Body of pancreas (tissue), 4 donors: Measurements from ENCODE around the gene IQCM. TPM values are rescaled to one million over a fixed set of nuclear protein-coding genes. Genes with fewer than 3 reads are reported as not detected.

Experiments used
- ATAC-seq: fragments of 150-250 bp; one replicate; pipeline ENCODE4 v1.9.1; 2016
- DNase-seq, 4 donors: peaks; one replicate each; pipeline ENCODE4 v3.0.0-alpha.2; 2019
- H3K27ac ChIP-seq, 4 donors: fragments of 200-600 bp; sonication (generic); 1 replicate in 3 of 4; 2 replicates in 1 of 4; pipeline versions ENCODE4 v1.5.1 to v1.6.1; 2016 to 2019; ENCODE audit warnings: mild to moderate bottlenecking in 1 of 4, mixed read lengths in 1 of 4, moderate library complexity in 1 of 4
- H3K27me3 ChIP-seq, 2 donors: fragments of 200-600 bp; sonication (generic); one replicate each; pipeline ENCODE4 v1.6.0; 2016; ENCODE audit warnings: mild to moderate bottlenecking in 1 of 2
- H3K36me3 ChIP-seq, 2 donors: fragments of 200-600 bp; sonication (generic); replicated peaks in 1 of 2; 2 replicates each; pipeline ENCODE4 v1.5.1; 2016; ENCODE audit warnings: low read depth in 2 of 2; ENCODE audit not compliant: insufficient read depth in 1 of 2
- H3K4me1 ChIP-seq: fragments of 200-600 bp; sonication (generic); one replicate; pipeline ENCODE4 v1.6.0; 2016
- H3K4me3 ChIP-seq, 2 donors: fragments of 200-600 bp; sonication (generic); 1 replicate in 1 of 2; 2 replicates in 1 of 2; pipeline ENCODE4 v1.5.1; 2016 to 2019
- H3K9me3 ChIP-seq, 3 donors: fragments of 200-600 bp; sonication (generic); 1 replicate in 2 of 3; 2 replicates in 1 of 3; pipeline ENCODE4 v1.5.1; 2016
- CTCF ChIP-seq, 7 experiments: fragments of 450-650 bp in 4 of 7; fragments of 200-600 bp in 3 of 7; sonication (generic) in 3 of 7; IDR thresholded peaks; one replicate each; pipeline ENCODE4 v1.5.1; 2016 to 2019; ENCODE audit warnings: antibody characterized with exemption in 7 of 7
- POLR2A ChIP-seq, 3 donors: fragments of 450-650 bp; IDR thresholded peaks; one replicate each; pipeline ENCODE4 v1.6.1; 2016; ENCODE audit warnings: antibody characterized with exemption in 3 of 3, mild to moderate bottlenecking in 2 of 3
- WGBS, 2 donors: methylation state at CpG; one replicate each; pipeline ENCODE4 v1.1.5; 2017; 5-methylcytosine and 5-hydroxymethylcytosine counted together
- intact Hi-C: fragments of 100-400 bp; cut with DNase I; formaldehyde crosslinking; loops from one replicate; pipeline ENCODE4 v1.15.1; 2023
- total RNA-seq, 2 donors: library from RNA; depleted of rRNA; stranded (reverse); fragments of >200 nt; gene quantifications; one replicate each; pipeline ENCODE4 v1.1.0, GENCODE V29; 2016

Gene IQCM
- total RNA-seq, 2 donors from 2014 or later, result not detected

- H3K4me3 ChIP-seq, result no peak overlapping the region
- ATAC-seq (no peak), DNase-seq (no peak)
- no peaks in the 10 kb centered on the region for H3K27me3 ChIP-seq
- TF ChIP-seq POLR2A (IDR thresholded peaks at IDR 0.05) (no peak), CTCF (IDR thresholded peaks at IDR 0.05) (no peak)
- intact Hi-C loops, result no loop called here
- no peaks in the 10 kb centered on the region for H3K36me3 ChIP-seq
- no peaks in the 10 kb centered on the region for H3K9me3 ChIP-seq
- H3K4me1 ChIP-seq, result no peaks in the 10 kb centered on the region
- no peak overlapping the region for H3K27ac ChIP-seq
Observed at GRCh38 chr4:149466446-149466845, 349.2 kb downstream of the IQCM start.

GRCh38 chr4:149465955-149466354 lies 349.7 kb downstream of the IQCM start:
- Histone ChIP-seq H3K27ac (no peak overlapping the region), H3K36me3 (no peaks in the 10 kb centered on the region), H3K9me3 (no peaks in the 10 kb centered on the region), H3K27me3 (no peaks in the 10 kb centered on the region), H3K4me1 (no peaks in the 10 kb centered on the region), H3K4me3 (no peak overlapping the region)
- no peak for ATAC-seq
- no peak for DNase-seq
- TF ChIP-seq CTCF (IDR thresholded peaks at IDR 0.05), result no peak
- no peak for TF ChIP-seq POLR2A (IDR thresholded peaks at IDR 0.05)
- 26 to 31% methylated on average over 1 of the region's 1 CpG for WGBS, 2 donors
- intact Hi-C loops, result no loop called here

- Histone ChIP-seq H3K27ac (no peak overlapping the region), H3K27me3 (no peaks in the 10 kb centered on the region), H3K4me3 (no peak overlapping the region), H3K4me1 (no peaks in the 10 kb centered on the region), H3K36me3 (no peaks in the 10 kb centered on the region), H3K9me3 (no peaks in the 10 kb centered on the region)
- ATAC-seq, result no peak
- no peak for DNase-seq
- TF ChIP-seq POLR2A (IDR thresholded peaks at IDR 0.05) (no peak), CTCF (IDR thresholded peaks at IDR 0.05) (no peak)
- intact Hi-C loops, result no loop called here
- 67 to 72% methylated on average over 2 of the region's 2 CpGs for WGBS, 2 donors
Observed at GRCh38 chr4:149443537-149443936, 372.1 kb downstream of the IQCM start.

- WGBS, 2 donors, result 57 to 82% methylated on average over 1 of the region's 1 CpG
- Histone ChIP-seq H3K4me1 (no peaks in the 10 kb centered on the region), H3K27ac (no peak overlapping the region), H3K27me3 (no peaks in the 10 kb centered on the region), H3K4me3 (no peak overlapping the region), H3K36me3 (no peaks in the 10 kb centered on the region), H3K9me3 (no peaks in the 10 kb centered on the region)
- intact Hi-C loops, result no loop called here
- ATAC-seq (no peak), DNase-seq (no peak)
- TF ChIP-seq CTCF (IDR thresholded peaks at IDR 0.05) (no peak), POLR2A (IDR thresholded peaks at IDR 0.05) (no peak)
Observed at GRCh38 chr4:149441338-149441737, 374.3 kb downstream of the IQCM start.

- H3K4me3 ChIP-seq, result no peak overlapping the region
- no peaks in the 10 kb centered on the region for H3K9me3 ChIP-seq
- H3K36me3 ChIP-seq, result no peaks in the 10 kb centered on the region
- intact Hi-C loops, result no loop called here
- WGBS, 2 donors, result 95 to 100% methylated on average over 1 of the region's 1 CpG
- no peak for ATAC-seq
- DNase-seq, result no peak
- no peaks in the 10 kb centered on the region for H3K27me3 ChIP-seq
- TF ChIP-seq POLR2A (IDR thresholded peaks at IDR 0.05) (no peak), CTCF (IDR thresholded peaks at IDR 0.05) (no peak)
- no peak overlapping the region for H3K27ac ChIP-seq
- no peaks in the 10 kb centered on the region for H3K4me1 ChIP-seq
Observed at GRCh38 chr4:149426461-149426860, 389.2 kb downstream of the IQCM start.
